WTC11 (cell line): ENCODE measurements around the gene CLEC18A. TPM values are rescaled to one million over a fixed set of nuclear protein-coding genes. Genes with fewer than 3 reads are reported as not detected.

Experiments used
- ATAC-seq: fragments of 200-7000 bp; cut with Tn5 transposase; 2 replicates; pipeline ENCODE4 v1.10.0; 2021; ENCODE audit warnings: mild to moderate bottlenecking, moderate library complexity
- CTCF ChIA-PET: fragments of 300-600 bp; sonication (Branson Sonifier 250); formaldehyde crosslinking; loops from one replicate; lab custom pipeline; 2021; ENCODE audit warnings: antibody characterized with exemption; lab: Charles Lee
- POLR2A ChIA-PET: fragments of 350-600 bp; sonication (Branson Sonifier 250); formaldehyde crosslinking; loops from one replicate; lab custom pipeline; 2021; ENCODE audit warnings: antibody characterized with exemption; lab: Charles Lee
- DNase-seq: peaks from one replicate; pipeline ENCODE4 v3.0.0; 2021; ENCODE audit warnings: low spot score
- H3K27ac Mint-ChIP-seq: 2 replicates; pipeline ENCODE4 v1.8.0; 2021; ENCODE audit warnings: mixed read lengths
- H3K27me3 Mint-ChIP-seq: 2 replicates; pipeline ENCODE4 v1.8.0; 2021; ENCODE audit warnings: low read depth, mild to moderate bottlenecking, moderate library complexity, mixed read lengths
- H3K36me3 Mint-ChIP-seq: 2 replicates; pipeline ENCODE4 v1.8.0; 2021; ENCODE audit warnings: mixed read lengths
- H3K4me1 Mint-ChIP-seq: 2 replicates; pipeline ENCODE4 v1.8.0; 2022; ENCODE audit warnings: mixed read lengths
- H3K4me3 Mint-ChIP-seq: 2 replicates; pipeline ENCODE4 v1.8.0; 2021; ENCODE audit warnings: mild to moderate bottlenecking, moderate library complexity, mixed read lengths
- H3K9me3 Mint-ChIP-seq: 2 replicates; pipeline ENCODE4 v1.8.0; 2021; ENCODE audit warnings: mixed read lengths
- CBFB ChIP-seq: sonication (generic); formaldehyde crosslinking; IDR thresholded peaks from 2 replicates; pipeline ENCODE4 v1.8.1; 2022; ENCODE audit warnings: mild to moderate bottlenecking, low read depth, missing genetic modification reagents
- FOXP1 ChIP-seq: sonication (generic); formaldehyde crosslinking; IDR thresholded peaks from 2 replicates; pipeline ENCODE4 v1.8.0; 2022; ENCODE audit warnings: missing genetic modification reagents, mild to moderate bottlenecking, moderate library complexity, borderline replicate concordance
- FOXP4 ChIP-seq: sonication (generic); formaldehyde crosslinking; IDR thresholded peaks from 2 replicates; pipeline ENCODE4 v1.8.0; 2022; ENCODE audit warnings: mild to moderate bottlenecking, missing genetic modification reagents
- GTF2I ChIP-seq: fragments of 250-450 bp; sonication (Bioruptor Pico); conservative IDR thresholded peaks from 2 replicates; pipeline ENCODE4 v1.4.0; 2021; ENCODE audit warnings: mild to moderate bottlenecking
- HMGXB4 ChIP-seq: sonication (generic); formaldehyde crosslinking; IDR thresholded peaks from 2 replicates; pipeline ENCODE4 v1.8.1; 2023; ENCODE audit warnings: mild to moderate bottlenecking, moderate library complexity, missing genetic modification reagents
- NR2C2 ChIP-seq: sonication (generic); formaldehyde crosslinking; IDR thresholded peaks from 2 replicates; pipeline ENCODE4 v1.8.0; 2022; ENCODE audit warnings: mild to moderate bottlenecking, missing genetic modification reagents
- RELA ChIP-seq: sonication (generic); formaldehyde crosslinking; IDR thresholded peaks from 2 replicates; pipeline ENCODE4 v1.8.1; 2022; ENCODE audit warnings: missing genetic modification reagents, mild to moderate bottlenecking, borderline replicate concordance
- TCF7 ChIP-seq: sonication (generic); formaldehyde crosslinking; IDR thresholded peaks from 2 replicates; pipeline ENCODE4 v1.8.0; 2022; ENCODE audit warnings: mild to moderate bottlenecking, low read depth, missing genetic modification reagents, moderate library complexity
- TEAD1 ChIP-seq: sonication (generic); formaldehyde crosslinking; IDR thresholded peaks from 2 replicates; pipeline ENCODE4 v1.8.0; 2022; ENCODE audit warnings: mild to moderate bottlenecking, missing genetic modification reagents
- total RNA-seq: library from RNA; stranded (reverse); gene quantifications from 3 replicates; pipeline ENCODE4 v1.2.3, GENCODE V29; 2021
- TF ChIP-seq, protein P1 (sequence below): fragments of 250-450 bp; sonication (Bioruptor Pico); IDR thresholded peaks from 2 replicates; pipeline ENCODE4 v1.9.0; 2021; ENCODE audit warnings: moderate library complexity, mild to moderate bottlenecking, inconsistent platforms, borderline replicate concordance
- TF ChIP-seq, protein P2 (sequence below): sonication (generic); formaldehyde crosslinking; conservative IDR thresholded peaks from 2 replicates; pipeline ENCODE4 v1.8.1; 2023; ENCODE audit warnings: mild to moderate bottlenecking, low read depth, missing genetic modification reagents, moderate library complexity
- TF ChIP-seq, protein P3 (sequence below): fragments of 250-450 bp; sonication (Bioruptor Pico); IDR thresholded peaks from 2 replicates; pipeline ENCODE4 v1.9.0; 2021; ENCODE audit warnings: mild to moderate bottlenecking, borderline replicate concordance
- TF ChIP-seq, protein P4 (sequence below): fragments of 250-450 bp; sonication (Bioruptor Pico); IDR thresholded peaks from 2 replicates; pipeline ENCODE4 v1.9.0; 2021; ENCODE audit warnings: mild to moderate bottlenecking
- TF ChIP-seq, protein P5 (sequence below): sonication (generic); formaldehyde crosslinking; IDR thresholded peaks from 2 replicates; pipeline ENCODE4 v1.8.1; 2023; ENCODE audit warnings: mild to moderate bottlenecking, missing genetic modification reagents, moderate library complexity

The CLEC18A gene
- total RNA-seq, 1 experiment from 2014 or later, result 0.26 TPM

- TF ChIP-seq HMGXB4, result no peak
- TF ChIP-seq TCF7 (CRISPR knock-in tag), result no peak
- TF ChIP-seq, protein P1, sequence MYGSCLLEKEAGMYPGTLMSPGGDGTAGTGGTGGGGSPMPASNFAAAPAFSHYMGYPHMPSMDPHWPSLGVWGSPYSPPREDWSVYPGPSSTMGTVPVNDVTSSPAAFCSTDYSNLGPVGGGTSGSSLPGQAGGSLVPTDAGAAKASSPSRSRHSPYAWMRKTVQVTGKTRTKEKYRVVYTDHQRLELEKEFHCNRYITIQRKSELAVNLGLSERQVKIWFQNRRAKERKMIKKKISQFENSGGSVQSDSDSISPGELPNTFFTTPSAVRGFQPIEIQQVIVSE (CRISPR knock-in tag), result no peak
- TF ChIP-seq, protein P2, sequence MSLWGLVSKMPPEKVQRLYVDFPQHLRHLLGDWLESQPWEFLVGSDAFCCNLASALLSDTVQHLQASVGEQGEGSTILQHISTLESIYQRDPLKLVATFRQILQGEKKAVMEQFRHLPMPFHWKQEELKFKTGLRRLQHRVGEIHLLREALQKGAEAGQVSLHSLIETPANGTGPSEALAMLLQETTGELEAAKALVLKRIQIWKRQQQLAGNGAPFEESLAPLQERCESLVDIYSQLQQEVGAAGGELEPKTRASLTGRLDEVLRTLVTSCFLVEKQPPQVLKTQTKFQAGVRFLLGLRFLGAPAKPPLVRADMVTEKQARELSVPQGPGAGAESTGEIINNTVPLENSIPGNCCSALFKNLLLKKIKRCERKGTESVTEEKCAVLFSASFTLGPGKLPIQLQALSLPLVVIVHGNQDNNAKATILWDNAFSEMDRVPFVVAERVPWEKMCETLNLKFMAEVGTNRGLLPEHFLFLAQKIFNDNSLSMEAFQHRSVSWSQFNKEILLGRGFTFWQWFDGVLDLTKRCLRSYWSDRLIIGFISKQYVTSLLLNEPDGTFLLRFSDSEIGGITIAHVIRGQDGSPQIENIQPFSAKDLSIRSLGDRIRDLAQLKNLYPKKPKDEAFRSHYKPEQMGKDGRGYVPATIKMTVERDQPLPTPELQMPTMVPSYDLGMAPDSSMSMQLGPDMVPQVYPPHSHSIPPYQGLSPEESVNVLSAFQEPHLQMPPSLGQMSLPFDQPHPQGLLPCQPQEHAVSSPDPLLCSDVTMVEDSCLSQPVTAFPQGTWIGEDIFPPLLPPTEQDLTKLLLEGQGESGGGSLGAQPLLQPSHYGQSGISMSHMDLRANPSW (CRISPR knock-in tag), result no peak
- no peak for TF ChIP-seq FOXP4 (CRISPR knock-in tag)
Observed at GRCh38 chr16:69932691-69933392, 18.3 kb upstream of the CLEC18A start (continued).

GRCh38 chr16:69934044-69934443, 17.1 kb upstream of the CLEC18A start:
- H3K4me1 Mint-ChIP-seq, result peaks cover 6% of the 10 kb centered on the region; the same call in 1 of the 2 replicates
- POLR2A ChIA-PET, result no interaction called here
- no peak overlapping the region for H3K27ac Mint-ChIP-seq
- no peak overlapping the region for H3K4me3 Mint-ChIP-seq
- CTCF ChIA-PET, result no interaction called here
- no peak for ATAC-seq
- H3K27me3 Mint-ChIP-seq, result no peaks in the 10 kb centered on the region
- peaks cover 32% of the 10 kb centered on the region for H3K36me3 Mint-ChIP-seq
- DNase-seq, result no peak
- no peaks in the 10 kb centered on the region for H3K9me3 Mint-ChIP-seq
- TF ChIP-seq, protein P1 (CRISPR knock-in tag), result no peak
- no peak for TF ChIP-seq FOXP1 (CRISPR knock-in tag)
- TF ChIP-seq, protein P3, sequence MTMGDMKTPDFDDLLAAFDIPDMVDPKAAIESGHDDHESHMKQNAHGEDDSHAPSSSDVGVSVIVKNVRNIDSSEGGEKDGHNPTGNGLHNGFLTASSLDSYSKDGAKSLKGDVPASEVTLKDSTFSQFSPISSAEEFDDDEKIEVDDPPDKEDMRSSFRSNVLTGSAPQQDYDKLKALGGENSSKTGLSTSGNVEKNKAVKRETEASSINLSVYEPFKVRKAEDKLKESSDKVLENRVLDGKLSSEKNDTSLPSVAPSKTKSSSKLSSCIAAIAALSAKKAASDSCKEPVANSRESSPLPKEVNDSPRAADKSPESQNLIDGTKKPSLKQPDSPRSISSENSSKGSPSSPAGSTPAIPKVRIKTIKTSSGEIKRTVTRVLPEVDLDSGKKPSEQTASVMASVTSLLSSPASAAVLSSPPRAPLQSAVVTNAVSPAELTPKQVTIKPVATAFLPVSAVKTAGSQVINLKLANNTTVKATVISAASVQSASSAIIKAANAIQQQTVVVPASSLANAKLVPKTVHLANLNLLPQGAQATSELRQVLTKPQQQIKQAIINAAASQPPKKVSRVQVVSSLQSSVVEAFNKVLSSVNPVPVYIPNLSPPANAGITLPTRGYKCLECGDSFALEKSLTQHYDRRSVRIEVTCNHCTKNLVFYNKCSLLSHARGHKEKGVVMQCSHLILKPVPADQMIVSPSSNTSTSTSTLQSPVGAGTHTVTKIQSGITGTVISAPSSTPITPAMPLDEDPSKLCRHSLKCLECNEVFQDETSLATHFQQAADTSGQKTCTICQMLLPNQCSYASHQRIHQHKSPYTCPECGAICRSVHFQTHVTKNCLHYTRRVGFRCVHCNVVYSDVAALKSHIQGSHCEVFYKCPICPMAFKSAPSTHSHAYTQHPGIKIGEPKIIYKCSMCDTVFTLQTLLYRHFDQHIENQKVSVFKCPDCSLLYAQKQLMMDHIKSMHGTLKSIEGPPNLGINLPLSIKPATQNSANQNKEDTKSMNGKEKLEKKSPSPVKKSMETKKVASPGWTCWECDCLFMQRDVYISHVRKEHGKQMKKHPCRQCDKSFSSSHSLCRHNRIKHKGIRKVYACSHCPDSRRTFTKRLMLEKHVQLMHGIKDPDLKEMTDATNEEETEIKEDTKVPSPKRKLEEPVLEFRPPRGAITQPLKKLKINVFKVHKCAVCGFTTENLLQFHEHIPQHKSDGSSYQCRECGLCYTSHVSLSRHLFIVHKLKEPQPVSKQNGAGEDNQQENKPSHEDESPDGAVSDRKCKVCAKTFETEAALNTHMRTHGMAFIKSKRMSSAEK (CRISPR knock-in tag), result no peak
- TF ChIP-seq, protein P4, sequence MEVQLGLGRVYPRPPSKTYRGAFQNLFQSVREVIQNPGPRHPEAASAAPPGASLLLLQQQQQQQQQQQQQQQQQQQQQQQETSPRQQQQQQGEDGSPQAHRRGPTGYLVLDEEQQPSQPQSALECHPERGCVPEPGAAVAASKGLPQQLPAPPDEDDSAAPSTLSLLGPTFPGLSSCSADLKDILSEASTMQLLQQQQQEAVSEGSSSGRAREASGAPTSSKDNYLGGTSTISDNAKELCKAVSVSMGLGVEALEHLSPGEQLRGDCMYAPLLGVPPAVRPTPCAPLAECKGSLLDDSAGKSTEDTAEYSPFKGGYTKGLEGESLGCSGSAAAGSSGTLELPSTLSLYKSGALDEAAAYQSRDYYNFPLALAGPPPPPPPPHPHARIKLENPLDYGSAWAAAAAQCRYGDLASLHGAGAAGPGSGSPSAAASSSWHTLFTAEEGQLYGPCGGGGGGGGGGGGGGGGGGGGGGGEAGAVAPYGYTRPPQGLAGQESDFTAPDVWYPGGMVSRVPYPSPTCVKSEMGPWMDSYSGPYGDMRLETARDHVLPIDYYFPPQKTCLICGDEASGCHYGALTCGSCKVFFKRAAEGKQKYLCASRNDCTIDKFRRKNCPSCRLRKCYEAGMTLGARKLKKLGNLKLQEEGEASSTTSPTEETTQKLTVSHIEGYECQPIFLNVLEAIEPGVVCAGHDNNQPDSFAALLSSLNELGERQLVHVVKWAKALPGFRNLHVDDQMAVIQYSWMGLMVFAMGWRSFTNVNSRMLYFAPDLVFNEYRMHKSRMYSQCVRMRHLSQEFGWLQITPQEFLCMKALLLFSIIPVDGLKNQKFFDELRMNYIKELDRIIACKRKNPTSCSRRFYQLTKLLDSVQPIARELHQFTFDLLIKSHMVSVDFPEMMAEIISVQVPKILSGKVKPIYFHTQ, result no peak
- no peak for TF ChIP-seq CBFB (CRISPR knock-in tag)
- TF ChIP-seq NR2C2 (CRISPR knock-in tag), result no peak
- no peak for TF ChIP-seq FOXP4 (CRISPR knock-in tag)
- no peak for TF ChIP-seq RELA (CRISPR knock-in tag)
- TF ChIP-seq, protein P5, sequence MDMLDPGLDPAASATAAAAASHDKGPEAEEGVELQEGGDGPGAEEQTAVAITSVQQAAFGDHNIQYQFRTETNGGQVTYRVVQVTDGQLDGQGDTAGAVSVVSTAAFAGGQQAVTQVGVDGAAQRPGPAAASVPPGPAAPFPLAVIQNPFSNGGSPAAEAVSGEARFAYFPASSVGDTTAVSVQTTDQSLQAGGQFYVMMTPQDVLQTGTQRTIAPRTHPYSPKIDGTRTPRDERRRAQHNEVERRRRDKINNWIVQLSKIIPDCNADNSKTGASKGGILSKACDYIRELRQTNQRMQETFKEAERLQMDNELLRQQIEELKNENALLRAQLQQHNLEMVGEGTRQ, result no peak
- no peak for TF ChIP-seq GTF2I (CRISPR knock-in tag)
- TF ChIP-seq TEAD1 (CRISPR knock-in tag), result no peak
